ENCODE data around the gene NTN4.

NTN4 gene

DNA sequence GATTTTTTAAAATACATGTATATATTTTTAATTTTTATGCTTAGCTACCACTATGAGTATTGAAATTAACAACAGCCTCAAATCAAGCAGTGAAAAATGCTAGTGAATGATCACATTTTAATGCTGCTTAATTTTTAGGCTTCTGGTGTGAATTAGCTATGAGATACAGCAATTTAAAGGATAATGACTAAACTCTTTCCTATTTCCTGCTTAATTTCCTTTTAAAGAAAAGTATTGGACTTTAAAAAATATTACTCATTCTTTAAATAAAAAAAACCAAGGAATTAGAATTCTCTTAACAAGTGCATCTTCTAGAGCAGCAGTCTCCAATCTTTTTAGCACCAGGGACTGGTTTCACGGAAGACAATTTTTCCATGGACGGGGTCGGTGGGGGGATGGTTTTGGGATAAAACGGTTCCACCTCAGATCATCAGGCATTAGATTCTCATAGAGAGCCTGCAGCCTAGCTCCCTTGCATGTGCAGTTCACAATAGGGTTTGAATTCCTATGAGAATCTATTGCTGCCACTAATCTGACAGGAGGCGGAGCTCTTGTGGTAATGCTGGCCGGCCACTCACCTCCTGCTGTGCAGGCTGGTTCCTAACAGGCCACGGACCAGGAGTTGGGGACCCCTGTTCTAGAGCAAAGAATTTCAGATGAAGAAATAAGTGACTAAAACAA, 18.6 kb upstream of the NTN4 start:
- H3K27ac ChIP-seq = no peak overlapping the region
- POLR2A ChIA-PET (ENCODE audit: low non-redundant PET) = no interaction called here
- TF ChIP-seq, protein P1, sequence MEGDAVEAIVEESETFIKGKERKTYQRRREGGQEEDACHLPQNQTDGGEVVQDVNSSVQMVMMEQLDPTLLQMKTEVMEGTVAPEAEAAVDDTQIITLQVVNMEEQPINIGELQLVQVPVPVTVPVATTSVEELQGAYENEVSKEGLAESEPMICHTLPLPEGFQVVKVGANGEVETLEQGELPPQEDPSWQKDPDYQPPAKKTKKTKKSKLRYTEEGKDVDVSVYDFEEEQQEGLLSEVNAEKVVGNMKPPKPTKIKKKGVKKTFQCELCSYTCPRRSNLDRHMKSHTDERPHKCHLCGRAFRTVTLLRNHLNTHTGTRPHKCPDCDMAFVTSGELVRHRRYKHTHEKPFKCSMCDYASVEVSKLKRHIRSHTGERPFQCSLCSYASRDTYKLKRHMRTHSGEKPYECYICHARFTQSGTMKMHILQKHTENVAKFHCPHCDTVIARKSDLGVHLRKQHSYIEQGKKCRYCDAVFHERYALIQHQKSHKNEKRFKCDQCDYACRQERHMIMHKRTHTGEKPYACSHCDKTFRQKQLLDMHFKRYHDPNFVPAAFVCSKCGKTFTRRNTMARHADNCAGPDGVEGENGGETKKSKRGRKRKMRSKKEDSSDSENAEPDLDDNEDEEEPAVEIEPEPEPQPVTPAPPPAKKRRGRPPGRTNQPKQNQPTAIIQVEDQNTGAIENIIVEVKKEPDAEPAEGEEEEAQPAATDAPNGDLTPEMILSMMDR (conservative IDR thresholded peaks at IDR 0.05; ENCODE audit: low read depth) = no peak
- DNase-seq (ENCODE audit: low spot score) = no peak
- CTCF ChIA-PET = interaction anchor here (0.6 kb wide), 1 partner anchor 337 kb away, joined by 4 read pairs; no protein-coding TSS in a partner anchor

DNA sequence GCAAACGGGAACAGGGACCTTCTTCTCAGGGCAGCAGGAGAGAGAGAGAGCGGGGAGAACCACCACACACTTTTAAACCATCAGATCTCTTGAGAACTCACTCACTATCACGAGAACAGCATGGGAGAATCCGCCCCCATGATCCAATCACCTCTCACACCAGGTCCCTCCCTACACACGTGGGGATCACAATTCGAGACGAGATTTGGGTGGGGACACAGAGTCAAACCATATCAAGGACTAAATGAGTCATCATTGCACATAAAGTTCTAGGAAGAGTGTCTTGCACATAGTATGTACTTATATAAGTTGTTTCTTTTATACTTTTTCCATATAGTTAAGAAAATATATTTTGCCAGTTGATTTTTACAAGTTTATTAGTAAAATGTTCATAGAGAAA, 17.6 kb upstream of the NTN4 start:
- DNase-seq (ENCODE audit: low spot score) = no peak
- no peak overlapping the region for H3K27ac ChIP-seq
- POLR2A ChIA-PET (ENCODE audit: low non-redundant PET) = no interaction called here
- CTCF ChIA-PET = no interaction called here
- TF ChIP-seq, protein P1 (conservative IDR thresholded peaks at IDR 0.05; ENCODE audit: low read depth) = no peak

DNA sequence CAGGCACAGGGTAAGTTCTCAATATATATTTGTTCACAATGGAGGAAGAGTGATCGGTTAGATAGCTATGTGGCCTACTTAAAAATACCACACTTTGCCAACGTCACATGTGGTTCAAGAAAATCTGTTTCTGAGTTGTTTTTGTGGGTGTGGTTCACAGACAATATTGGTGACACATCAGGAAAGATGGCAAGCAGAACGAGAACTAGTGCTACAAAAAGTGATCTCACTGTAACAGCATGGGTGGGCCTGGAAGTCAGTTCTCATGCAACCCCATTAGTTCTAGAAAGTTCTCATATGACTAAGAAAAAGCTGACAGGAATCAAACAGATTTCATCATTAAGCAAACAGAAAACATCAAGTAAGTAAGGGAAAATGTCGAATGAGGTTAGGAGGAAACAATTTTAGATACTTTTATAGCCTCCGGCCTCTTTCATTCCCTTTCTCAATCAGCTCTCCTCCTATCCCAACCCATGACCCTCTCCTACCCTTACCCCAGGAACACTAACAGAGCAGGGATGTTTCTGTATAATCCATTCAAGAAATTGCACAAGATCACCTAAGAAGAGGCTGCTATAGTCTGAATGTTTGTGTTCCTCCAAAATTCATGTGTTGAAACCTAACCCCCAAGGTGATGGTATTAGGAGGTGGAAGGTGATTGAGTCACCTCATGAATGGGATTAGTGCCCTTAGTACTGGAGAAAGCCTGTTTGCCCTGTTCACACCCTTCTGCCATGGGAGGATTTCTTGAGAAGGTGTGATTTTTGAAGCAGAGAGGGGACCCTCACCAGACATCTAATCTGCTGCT, 15.5 kb upstream of the NTN4 start:
- peak overlapping the region; percentile 80 for H3K27ac ChIP-seq
- peak; percentile 83 for DNase-seq (ENCODE audit: low spot score)
- TF ChIP-seq, protein P1 (conservative IDR thresholded peaks at IDR 0.05; ENCODE audit: low read depth) = no peak
- ChIA-PET CTCF (no interaction called here), POLR2A (ENCODE audit: low non-redundant PET) (interaction anchor here (0.6 kb wide), 1 partner anchor 36 kb away, joined by 6 read pairs; no protein-coding TSS in a partner anchor)

DNA sequence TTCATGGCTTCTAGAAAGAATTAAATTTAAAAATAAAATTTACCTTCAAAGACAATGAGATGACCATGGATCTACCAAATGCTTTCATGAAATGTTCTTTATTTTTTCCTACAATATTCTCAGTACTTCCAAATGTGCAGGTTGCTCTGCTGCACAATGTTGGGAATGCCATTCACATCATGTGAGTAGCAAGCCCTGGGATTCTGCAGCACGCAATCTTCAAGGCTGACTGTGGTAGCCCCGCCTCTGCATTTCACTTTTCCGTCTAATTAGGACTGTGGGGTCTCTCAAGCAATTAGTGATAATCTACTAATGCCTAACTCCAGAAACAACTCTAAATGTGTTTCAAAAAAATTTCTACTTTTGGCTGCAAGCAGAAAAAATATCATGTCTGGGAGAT, 13.7 kb upstream of the NTN4 start:
- POLR2A ChIA-PET (ENCODE audit: low non-redundant PET) = no interaction called here

DNA sequence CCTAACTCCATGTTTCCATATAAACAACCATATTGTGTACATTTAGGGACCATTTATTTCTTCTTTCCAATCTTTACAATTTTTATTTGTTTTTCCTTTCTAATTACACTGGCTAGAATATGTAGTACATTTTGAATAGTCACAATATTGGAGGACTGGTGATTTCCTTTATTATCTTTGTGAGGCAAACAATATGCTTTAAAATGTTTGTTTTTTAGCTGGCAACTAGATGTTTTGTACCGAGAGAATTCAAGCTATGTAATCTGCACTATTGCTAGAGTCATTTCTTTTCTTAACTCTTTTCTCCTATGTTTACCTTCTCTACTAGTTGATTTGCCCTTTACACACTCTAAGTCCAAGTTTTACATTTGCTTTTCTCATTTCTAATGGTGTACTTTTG, 13.3 kb upstream of the NTN4 start:
- POLR2A ChIA-PET (ENCODE audit: low non-redundant PET) = no interaction called here
- CTCF ChIA-PET = interaction anchor here (0.5 kb wide), 1 partner anchor 487 kb away, joined by 3 read pairs; no protein-coding TSS in a partner anchor

More for the DNA sequence above, 13.7 kb upstream of the NTN4 start:
- no peak for DNase-seq (ENCODE audit: low spot score)
- TF ChIP-seq, protein P1 (conservative IDR thresholded peaks at IDR 0.05; ENCODE audit: low read depth) = no peak
- CTCF ChIA-PET = interaction anchor here (0.5 to 0.8 kb wide), 2 partner anchors 17 to 487 kb away, joined by 3 to 4 read pairs; no protein-coding TSS in a partner anchor
- no peak overlapping the region for H3K27ac ChIP-seq

More for the DNA sequence above, 13.3 kb upstream of the NTN4 start:
- no peak for DNase-seq (ENCODE audit: low spot score)
- TF ChIP-seq, protein P1 (conservative IDR thresholded peaks at IDR 0.05; ENCODE audit: low read depth) = no peak
- H3K27ac ChIP-seq = no peak overlapping the region
